Effector memory CD8-positive, alpha-beta T cell (primary cell): ENCODE data around the gene EDA.
"Not testable (repeated sequence)": the region's sequence is repeated elsewhere in the genome, so short reads cannot be mapped to it uniquely, and the experiment has no call there.

Source experiments
- ATAC-seq: fragments of 150-1000 bp; cut with Tn5 transposase; replicated peaks from 2 replicates; pipeline ENCODE4 v1.10.0; 2021; ENCODE audit warnings: mild to moderate bottlenecking, moderate library complexity
- DNase-seq, 3 experiments: peaks; one replicate each; pipeline ENCODE4 v3.0.0; 2021
- H3K27ac Mint-ChIP-seq, 2 donors: one replicate each; pipeline ENCODE4 v1.8.0; 2022; ENCODE audit warnings: mild to moderate bottlenecking in 2 of 2, mixed read lengths in 2 of 2, moderate library complexity in 2 of 2
- H3K27me3 Mint-ChIP-seq, 2 donors: one replicate each; pipeline ENCODE4 v1.8.0; 2022; ENCODE audit warnings: mixed read lengths in 2 of 2
- H3K36me3 Mint-ChIP-seq: one replicate; pipeline ENCODE4 v1.8.0; 2022; ENCODE audit warnings: mild to moderate bottlenecking, moderate library complexity, mixed read lengths; ENCODE audit not compliant: insufficient read depth
- H3K4me1 Mint-ChIP-seq, 2 donors: one replicate each; pipeline ENCODE4 v1.8.0; 2022; ENCODE audit warnings: low read depth in 2 of 2, mixed read lengths in 2 of 2
- H3K4me3 Mint-ChIP-seq, 2 donors: one replicate each; pipeline ENCODE4 v1.8.0; 2022; ENCODE audit warnings: mild to moderate bottlenecking in 2 of 2, mixed read lengths in 2 of 2, moderate library complexity in 2 of 2
- H3K9me3 Mint-ChIP-seq, 2 donors: one replicate each; pipeline ENCODE4 v1.8.0; 2022; ENCODE audit warnings: mixed read lengths in 2 of 2

The EDA gene

DNA sequence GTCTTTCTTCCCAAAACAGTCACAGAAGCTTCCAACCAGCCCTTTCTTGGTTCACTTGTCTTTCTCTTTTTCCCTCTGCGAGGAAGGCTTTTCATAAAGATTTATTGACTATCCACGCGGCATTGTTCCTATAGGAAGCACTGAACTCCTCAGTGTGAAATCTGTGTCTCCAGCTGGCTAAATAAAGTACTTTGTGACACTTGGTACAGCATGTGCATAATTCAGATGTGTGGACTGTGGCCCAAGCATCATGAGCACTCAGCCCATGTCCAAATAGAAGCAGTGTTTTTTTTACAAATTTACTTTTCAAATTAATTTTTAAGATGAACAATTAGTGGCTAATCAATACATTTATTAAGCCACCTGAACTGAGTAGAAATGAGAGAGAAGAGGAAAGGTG is 146.4 kb downstream of the EDA start:
- Mint-ChIP-seq H3K36me3 (no peaks in the 10 kb centered on the region), H3K4me3 (no peak overlapping the region), H3K27ac (no peak overlapping the region), H3K27me3 (no peaks in the 10 kb centered on the region), H3K9me3 (no peaks in the 10 kb centered on the region), H3K4me1 (no peaks in the 10 kb centered on the region)
- ATAC-seq (no peak), DNase-seq (no peak)

DNA sequence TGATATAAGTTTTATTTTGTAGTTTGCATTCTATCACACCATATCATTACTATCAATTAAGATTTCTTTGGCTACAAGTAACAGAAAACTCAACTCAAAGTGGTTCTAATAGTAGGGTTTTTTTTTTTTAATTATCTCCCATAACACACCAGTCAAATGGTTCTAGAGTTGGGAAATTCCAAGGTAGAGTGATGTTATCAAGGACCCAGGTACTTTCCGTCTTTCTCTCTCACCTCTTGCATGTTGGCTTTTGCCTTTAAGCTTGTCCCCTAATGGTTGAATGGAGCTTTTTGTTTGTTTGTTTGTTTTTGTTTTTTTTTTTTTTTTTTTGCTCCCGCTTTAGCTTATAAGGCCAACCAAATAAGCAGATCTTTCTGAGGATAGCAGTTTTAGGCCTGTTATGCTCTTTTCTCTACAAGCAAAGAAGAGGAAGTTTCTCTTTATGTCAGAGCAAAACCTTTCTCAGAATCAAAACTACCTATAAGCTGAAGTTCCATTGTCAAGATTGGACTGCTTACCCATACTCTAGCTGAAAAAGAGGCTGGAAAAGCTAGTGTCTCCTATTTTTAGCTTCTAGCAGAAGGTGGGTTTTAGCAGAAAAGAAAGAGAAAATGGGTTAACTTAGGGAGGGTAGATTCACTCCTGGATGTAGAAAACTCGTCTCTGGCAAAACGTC is 177.5 kb downstream of the EDA start:
- ATAC-seq (no peak), DNase-seq (no peak)
- Mint-ChIP-seq H3K36me3 (no peaks in the 10 kb centered on the region), H3K4me3 (no peak overlapping the region), H3K27ac (no peak overlapping the region), H3K9me3 (no peaks in the 10 kb centered on the region), H3K27me3 (no peaks in the 10 kb centered on the region), H3K4me1 (no peaks in the 10 kb centered on the region)

- no peaks in the 10 kb centered on the region for H3K4me1 Mint-ChIP-seq
- DNase-seq, result no peak
- ATAC-seq, result no peak
- H3K4me3 Mint-ChIP-seq, result no peak overlapping the region
- H3K36me3 Mint-ChIP-seq, result no peaks in the 10 kb centered on the region
- no peaks in the 10 kb centered on the region for H3K27me3 Mint-ChIP-seq
- no peaks in the 10 kb centered on the region for H3K9me3 Mint-ChIP-seq
- no peak overlapping the region for H3K27ac Mint-ChIP-seq
Measured at GRCh38 chrX:69795702-69796101, 179.8 kb downstream of the EDA start.

GRCh38 chrX:69807400-69807799 is 191.5 kb downstream of the EDA start:
- Mint-ChIP-seq H3K27ac (no peak overlapping the region), H3K4me1 (no peaks in the 10 kb centered on the region), H3K27me3 (no peaks in the 10 kb centered on the region), H3K4me3 (no peak overlapping the region), H3K36me3 (no peaks in the 10 kb centered on the region), H3K9me3 (no peaks in the 10 kb centered on the region)
- no peak for ATAC-seq
- no peak for DNase-seq

- no peaks in the 10 kb centered on the region for H3K4me1 Mint-ChIP-seq
- no peak overlapping the region for H3K27ac Mint-ChIP-seq
- DNase-seq (no peak), ATAC-seq (no peak)
- H3K36me3 Mint-ChIP-seq, result no peaks in the 10 kb centered on the region
- no peak overlapping the region for H3K4me3 Mint-ChIP-seq
- no peaks in the 10 kb centered on the region for H3K27me3 Mint-ChIP-seq
- H3K9me3 Mint-ChIP-seq, result no peaks in the 10 kb centered on the region
Measured at GRCh38 chrX:69808375-69808774, 192.5 kb downstream of the EDA start.

GRCh38 chrX:69813677-69814076 is 197.8 kb downstream of the EDA start:
- no peaks in the 10 kb centered on the region for H3K4me1 Mint-ChIP-seq
- H3K4me3 Mint-ChIP-seq, result no peak overlapping the region
- H3K27ac Mint-ChIP-seq, result no peak overlapping the region
- H3K9me3 Mint-ChIP-seq, result peaks cover 0 to 5% of the 10 kb centered on the region in 2 donors
- no peak for DNase-seq
- no peak for ATAC-seq
- no peaks in the 10 kb centered on the region for H3K36me3 Mint-ChIP-seq
- H3K27me3 Mint-ChIP-seq, result no peaks in the 10 kb centered on the region

DNA sequence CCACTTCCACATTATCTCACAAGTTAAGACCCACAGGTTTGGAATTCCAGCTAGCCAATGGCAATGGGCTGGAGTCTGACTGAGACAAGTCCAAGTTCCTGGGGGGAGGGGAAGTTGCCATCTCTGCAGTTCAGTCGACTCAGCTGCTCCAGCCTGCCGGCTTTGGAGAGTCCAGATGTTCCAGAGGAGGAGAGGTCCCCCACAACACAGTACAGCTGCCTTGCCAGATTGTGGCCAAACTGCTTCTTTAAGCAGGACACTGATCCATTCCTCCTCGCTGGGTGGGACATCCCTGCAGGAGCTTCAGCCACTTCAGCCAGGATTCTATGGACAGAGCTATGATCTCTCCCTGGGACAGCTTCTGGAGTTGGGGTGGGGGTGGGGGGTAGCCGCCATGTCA is 199.2 kb downstream of the EDA start:
- peaks cover 0 to 7% of the 10 kb centered on the region in 2 donors for H3K9me3 Mint-ChIP-seq
- ATAC-seq, result no peak
- H3K36me3 Mint-ChIP-seq, result no peaks in the 10 kb centered on the region
- H3K27ac Mint-ChIP-seq, result no peak overlapping the region
- no peak overlapping the region for H3K4me3 Mint-ChIP-seq
- DNase-seq, result no peak
- H3K4me1 Mint-ChIP-seq, result no peaks in the 10 kb centered on the region
- H3K27me3 Mint-ChIP-seq, result no peaks in the 10 kb centered on the region

DNA sequence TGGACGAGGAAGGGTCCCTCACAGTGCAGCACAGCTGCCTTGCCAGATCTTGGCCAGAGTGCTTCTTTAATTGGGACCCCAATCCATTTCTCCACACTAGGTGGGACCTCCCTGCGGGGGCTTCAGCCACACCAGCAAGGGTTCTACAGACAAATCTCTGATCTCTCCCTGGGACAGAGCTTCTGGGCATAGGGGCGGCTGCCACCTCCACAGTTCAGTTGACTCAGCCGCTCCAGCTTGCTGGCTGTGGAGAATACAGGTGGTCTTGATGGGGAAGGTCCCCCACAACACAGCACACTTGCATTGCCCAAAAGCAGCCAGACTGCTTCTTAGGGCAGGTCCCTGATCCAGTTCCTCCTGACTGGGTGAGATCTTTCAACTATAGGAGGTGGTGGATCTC is 199.6 kb downstream of the EDA start:
- Mint-ChIP-seq H3K4me3 (no peak overlapping the region), H3K36me3 (no peaks in the 10 kb centered on the region), H3K9me3 (peaks cover 0 to 7% of the 10 kb centered on the region in 2 donors), H3K4me1 (no peaks in the 10 kb centered on the region), H3K27me3 (no peaks in the 10 kb centered on the region), H3K27ac (no peak overlapping the region)
- no peak for ATAC-seq
- no peak for DNase-seq

DNA sequence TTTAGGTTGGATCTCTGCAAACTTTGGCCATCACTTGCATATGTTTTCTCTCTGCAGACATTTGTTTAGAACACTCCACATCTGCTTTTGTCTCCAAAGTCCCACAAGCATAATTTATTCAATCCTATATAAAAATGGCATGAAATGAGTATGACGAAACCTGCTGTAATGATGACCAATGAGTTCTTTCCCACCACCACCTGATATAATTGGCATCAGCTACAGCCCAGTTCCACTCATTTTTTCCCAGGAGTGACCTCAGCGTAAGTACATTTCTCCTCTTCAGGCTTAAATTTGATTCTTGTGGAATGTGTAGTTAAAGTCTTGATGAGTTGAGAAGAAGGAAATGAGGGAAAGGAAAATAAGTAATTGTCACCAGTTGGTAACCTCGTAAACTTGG is 228.7 kb downstream of the EDA start:
- no peak overlapping the region for H3K27ac Mint-ChIP-seq
- H3K9me3 Mint-ChIP-seq, result no peaks in the 10 kb centered on the region
- H3K36me3 Mint-ChIP-seq, result no peaks in the 10 kb centered on the region
- DNase-seq (no peak), ATAC-seq (no peak)
- no peaks in the 10 kb centered on the region for H3K27me3 Mint-ChIP-seq
- H3K4me1 Mint-ChIP-seq, result no peaks in the 10 kb centered on the region
- no peak overlapping the region for H3K4me3 Mint-ChIP-seq

DNA sequence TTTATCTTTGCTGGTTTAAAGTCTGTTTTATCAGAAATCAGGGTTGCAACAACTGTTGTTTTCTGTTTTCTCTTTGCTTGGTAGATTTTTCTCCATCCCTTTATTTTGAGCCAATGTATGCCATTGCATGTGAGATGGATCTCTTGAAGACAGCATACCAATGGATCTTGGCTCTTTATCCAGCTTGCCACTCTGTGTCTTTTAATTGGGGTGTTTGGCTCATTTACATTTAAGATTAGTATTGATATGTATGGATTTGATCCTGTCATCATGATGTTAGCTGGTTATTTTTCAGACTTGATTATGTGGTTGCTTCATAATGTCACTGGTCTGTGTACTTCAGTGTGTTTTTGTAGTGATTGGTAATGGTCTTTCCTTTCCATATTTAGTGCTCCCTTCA is 244.1 kb downstream of the EDA start:
- H3K9me3 Mint-ChIP-seq, H3K4me1 Mint-ChIP-seq, H3K27me3 Mint-ChIP-seq, H3K27ac Mint-ChIP-seq, H3K36me3 Mint-ChIP-seq, ATAC-seq, H3K4me3 Mint-ChIP-seq, DNase-seq: not testable (repeated sequence)

DNA sequence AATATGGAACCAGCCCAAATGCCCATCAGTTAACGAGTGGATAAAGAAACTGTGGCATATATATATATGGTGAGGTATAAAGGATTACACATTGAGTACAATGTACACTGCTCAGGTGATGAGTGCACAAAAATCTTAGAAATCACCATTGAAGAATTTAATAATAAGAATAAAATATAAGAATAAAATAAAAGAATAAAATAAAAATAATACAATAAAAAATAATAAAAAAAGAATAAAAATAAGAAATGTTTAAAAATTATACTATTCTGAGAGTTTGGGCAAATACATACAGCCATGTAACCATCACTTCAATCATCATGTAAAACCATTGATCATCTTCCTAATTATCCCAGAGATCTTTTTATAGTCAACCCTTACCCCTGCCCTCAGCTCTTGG is 260.3 kb downstream of the EDA start:
- ATAC-seq (no peak), DNase-seq (no peak)
- Mint-ChIP-seq H3K9me3 (no peaks in the 10 kb centered on the region), H3K4me1 (no peaks in the 10 kb centered on the region), H3K27me3 (no peaks in the 10 kb centered on the region), H3K36me3 (no peaks in the 10 kb centered on the region), H3K27ac (no peak overlapping the region), H3K4me3 (no peak overlapping the region)

- H3K36me3 Mint-ChIP-seq, result no peaks in the 10 kb centered on the region
- DNase-seq (no peak), ATAC-seq (no peak)
- no peaks in the 10 kb centered on the region for H3K27me3 Mint-ChIP-seq
- no peak overlapping the region for H3K4me3 Mint-ChIP-seq
- no peak overlapping the region for H3K27ac Mint-ChIP-seq
- no peaks in the 10 kb centered on the region for H3K4me1 Mint-ChIP-seq
- no peaks in the 10 kb centered on the region for H3K9me3 Mint-ChIP-seq
Measured at GRCh38 chrX:69884210-69884609, 268.3 kb downstream of the EDA start.

DNA sequence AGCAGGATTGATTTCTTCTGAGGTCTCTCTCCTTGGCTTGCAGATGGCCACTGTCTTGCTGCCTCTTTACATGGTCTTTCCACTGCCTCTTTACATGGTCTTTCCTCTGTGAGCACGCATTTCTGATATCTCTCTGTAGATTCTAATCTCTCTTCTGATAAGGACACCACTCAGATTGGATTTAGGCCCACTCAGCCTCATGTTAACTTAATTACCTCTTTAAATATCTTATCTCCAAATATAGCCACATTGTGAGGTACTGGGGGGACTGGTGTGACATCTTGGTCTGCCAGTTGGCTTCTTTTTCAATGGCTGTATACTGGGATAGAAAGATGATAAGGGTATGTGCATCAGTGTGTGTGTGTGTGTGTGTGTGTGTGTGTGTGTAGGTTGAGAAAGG is 280.1 kb downstream of the EDA start:
- H3K36me3 Mint-ChIP-seq, result no peaks in the 10 kb centered on the region
- H3K4me3 Mint-ChIP-seq, result no peak overlapping the region
- DNase-seq (no peak), ATAC-seq (no peak)
- no peaks in the 10 kb centered on the region for H3K9me3 Mint-ChIP-seq
- H3K4me1 Mint-ChIP-seq, result no peaks in the 10 kb centered on the region
- H3K27ac Mint-ChIP-seq, result no peak overlapping the region
- H3K27me3 Mint-ChIP-seq, result no peaks in the 10 kb centered on the region

GRCh38 chrX:69900491-69900890 is 284.6 kb downstream of the EDA start:
- no peak overlapping the region for H3K27ac Mint-ChIP-seq
- DNase-seq (no peak), ATAC-seq (no peak)
- peaks cover 3% of the 10 kb centered on the region for H3K36me3 Mint-ChIP-seq
- H3K4me1 Mint-ChIP-seq, result no peaks in the 10 kb centered on the region
- H3K4me3 Mint-ChIP-seq, result no peak overlapping the region
- H3K9me3 Mint-ChIP-seq, result no peaks in the 10 kb centered on the region
- peaks cover 0 to 7% of the 10 kb centered on the region in 2 donors for H3K27me3 Mint-ChIP-seq

DNA sequence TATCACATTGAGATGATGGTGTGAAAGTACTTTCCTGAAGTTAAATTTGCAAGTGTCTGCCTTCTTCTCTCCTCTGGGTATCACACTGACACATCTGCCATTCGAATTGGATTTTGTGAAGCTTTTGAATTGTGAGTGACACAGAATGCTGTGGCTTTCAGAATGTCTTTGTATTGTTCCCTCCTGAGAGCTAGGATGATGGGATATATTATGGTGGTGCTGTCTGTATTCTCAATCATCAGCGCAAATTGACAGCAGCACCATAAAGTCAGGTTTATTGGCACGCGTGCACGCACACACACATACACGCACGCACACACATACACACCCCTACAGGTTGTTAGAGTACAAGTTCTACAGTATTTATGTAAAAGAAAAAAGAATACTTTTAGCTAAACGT is 290.5 kb downstream of the EDA start:
- Mint-ChIP-seq H3K4me3 (no peak overlapping the region), H3K4me1 (no peaks in the 10 kb centered on the region), H3K27me3 (peaks cover 0 to 7% of the 10 kb centered on the region in 2 donors), H3K9me3 (no peaks in the 10 kb centered on the region), H3K36me3 (peaks cover 3% of the 10 kb centered on the region), H3K27ac (no peak overlapping the region)
- DNase-seq (no peak), ATAC-seq (no peak)
